ENCODE data around the gene HIVEP2. TPM values are rescaled to one million over a fixed set of nuclear protein-coding genes. Genes with fewer than 3 reads are reported as not detected.

HIVEP2 gene
- total and polyA plus RNA-seq, 3 donors from 2014 or later = 4.7 to 10.8 (median 10.7) TPM

DNA sequence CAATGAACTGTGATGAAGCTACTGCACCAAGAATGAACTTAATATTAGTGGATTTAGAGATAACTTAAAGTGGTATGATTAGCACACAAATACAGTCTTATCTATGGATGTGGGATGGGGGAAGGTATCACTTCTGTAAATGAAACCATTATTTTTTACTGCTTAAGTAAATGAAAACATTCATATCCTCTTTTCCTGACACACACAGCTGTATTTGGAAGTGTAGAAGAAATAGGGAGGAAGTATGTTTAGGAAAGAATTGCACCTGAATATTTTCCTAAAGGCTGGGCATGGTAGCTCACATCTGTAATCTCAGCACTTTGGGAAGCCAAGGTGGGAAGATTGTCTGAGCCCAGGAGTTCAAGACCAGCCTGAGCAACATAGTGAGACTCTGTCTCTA is 96.8 kb downstream of the HIVEP2 start:
- no peaks in the 10 kb centered on the region for H3K36me3 ChIP-seq (ENCODE audit: low read depth, missing control alignments)
- intact Hi-C loops (cut with DNase I; ENCODE audit: low total_unique reads) = loop anchor here (10.0 kb wide), 1 partner anchor 97 kb away; the partner anchor contains the start of gene HIVEP2
- TF ChIP-seq POLR2A (IDR thresholded peaks at IDR 0.05) = no peak
- TF ChIP-seq, protein P1, sequence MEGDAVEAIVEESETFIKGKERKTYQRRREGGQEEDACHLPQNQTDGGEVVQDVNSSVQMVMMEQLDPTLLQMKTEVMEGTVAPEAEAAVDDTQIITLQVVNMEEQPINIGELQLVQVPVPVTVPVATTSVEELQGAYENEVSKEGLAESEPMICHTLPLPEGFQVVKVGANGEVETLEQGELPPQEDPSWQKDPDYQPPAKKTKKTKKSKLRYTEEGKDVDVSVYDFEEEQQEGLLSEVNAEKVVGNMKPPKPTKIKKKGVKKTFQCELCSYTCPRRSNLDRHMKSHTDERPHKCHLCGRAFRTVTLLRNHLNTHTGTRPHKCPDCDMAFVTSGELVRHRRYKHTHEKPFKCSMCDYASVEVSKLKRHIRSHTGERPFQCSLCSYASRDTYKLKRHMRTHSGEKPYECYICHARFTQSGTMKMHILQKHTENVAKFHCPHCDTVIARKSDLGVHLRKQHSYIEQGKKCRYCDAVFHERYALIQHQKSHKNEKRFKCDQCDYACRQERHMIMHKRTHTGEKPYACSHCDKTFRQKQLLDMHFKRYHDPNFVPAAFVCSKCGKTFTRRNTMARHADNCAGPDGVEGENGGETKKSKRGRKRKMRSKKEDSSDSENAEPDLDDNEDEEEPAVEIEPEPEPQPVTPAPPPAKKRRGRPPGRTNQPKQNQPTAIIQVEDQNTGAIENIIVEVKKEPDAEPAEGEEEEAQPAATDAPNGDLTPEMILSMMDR (IDR thresholded peaks at IDR 0.05) = no peak
- H3K4me3 ChIP-seq = no peak overlapping the region
- H3K27me3 ChIP-seq = no peaks in the 10 kb centered on the region
- no peak overlapping the region for H3K27ac ChIP-seq
- no peak for DNase-seq
- H3K9me3 ChIP-seq = no peaks in the 10 kb centered on the region
- peaks cover 15% of the 10 kb centered on the region for H3K4me1 ChIP-seq

DNA sequence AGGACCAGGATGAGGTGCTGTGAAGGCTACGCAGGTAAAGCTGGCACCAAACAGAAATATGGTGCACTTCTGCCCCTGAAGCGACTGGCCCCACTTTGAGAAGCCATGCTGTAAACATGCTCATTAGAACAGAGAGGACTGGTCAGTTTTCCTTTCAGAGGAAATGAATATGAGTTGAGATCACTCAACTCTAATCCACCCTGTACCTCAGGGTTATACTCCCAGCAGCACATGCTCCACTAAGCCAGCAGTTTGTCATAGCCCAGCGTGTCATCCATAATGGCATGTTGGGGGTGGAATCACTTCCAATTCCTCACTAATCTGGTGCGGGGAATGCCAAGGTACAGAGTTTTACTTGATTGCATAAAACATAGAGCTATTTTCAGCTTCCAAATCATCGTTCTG is 98.1 kb downstream of the HIVEP2 start:
- Histone ChIP-seq H3K27me3 (no peaks in the 10 kb centered on the region), H3K4me3 (no peak overlapping the region), H3K36me3 (ENCODE audit: low read depth, missing control alignments) (no peaks in the 10 kb centered on the region), H3K4me1 (peaks cover 16% of the 10 kb centered on the region), H3K27ac (peak overlapping the region; percentile 63 to 74), H3K9me3 (no peaks in the 10 kb centered on the region)
- TF ChIP-seq POLR2A (IDR thresholded peaks at IDR 0.05) = no peak
- TF ChIP-seq, protein P1 (IDR thresholded peaks at IDR 0.05) = no peak
- intact Hi-C loops (cut with DNase I; ENCODE audit: low total_unique reads) = loop anchor here (10.0 kb wide), 1 partner anchor 98 kb away; the partner anchor contains the start of gene HIVEP2
- no peak for DNase-seq
- 50 to 60% methylated on average over 5 of the region's 5 CpGs for WGBS, 2 donors

DNA sequence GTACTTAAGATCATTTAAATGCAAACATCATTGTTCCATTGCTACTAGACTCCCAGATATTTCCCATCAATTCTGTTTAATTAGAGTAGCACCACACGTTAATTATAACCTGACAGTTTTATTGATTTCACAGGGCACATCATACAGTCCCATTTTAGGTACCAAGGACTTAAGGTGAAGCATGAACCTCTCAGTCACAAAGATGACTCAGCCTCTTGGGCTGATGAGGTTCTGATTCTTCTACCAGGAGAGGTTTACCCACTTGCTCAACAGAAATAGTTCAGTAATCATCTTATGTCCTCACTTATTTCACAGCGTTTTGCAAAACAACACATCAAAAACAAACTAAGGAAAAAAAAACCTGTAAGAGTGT is 98.5 kb downstream of the HIVEP2 start:
- Histone ChIP-seq H3K27ac (peak overlapping the region; percentile 63 to 74), H3K36me3 (ENCODE audit: low read depth, missing control alignments) (no peaks in the 10 kb centered on the region), H3K27me3 (no peaks in the 10 kb centered on the region), H3K9me3 (no peaks in the 10 kb centered on the region), H3K4me1 (peaks cover 19% of the 10 kb centered on the region), H3K4me3 (no peak overlapping the region)
- TF ChIP-seq, protein P1 (IDR thresholded peaks at IDR 0.05) = no peak
- no peak for TF ChIP-seq POLR2A (IDR thresholded peaks at IDR 0.05)
- intact Hi-C loops (cut with DNase I; ENCODE audit: low total_unique reads) = loop anchor here (10.0 kb wide), 1 partner anchor 98 kb away; the partner anchor contains the start of gene HIVEP2
- 45% methylated on average over 2 of the region's 2 CpGs for WGBS, 2 donors
- no peak for DNase-seq

DNA sequence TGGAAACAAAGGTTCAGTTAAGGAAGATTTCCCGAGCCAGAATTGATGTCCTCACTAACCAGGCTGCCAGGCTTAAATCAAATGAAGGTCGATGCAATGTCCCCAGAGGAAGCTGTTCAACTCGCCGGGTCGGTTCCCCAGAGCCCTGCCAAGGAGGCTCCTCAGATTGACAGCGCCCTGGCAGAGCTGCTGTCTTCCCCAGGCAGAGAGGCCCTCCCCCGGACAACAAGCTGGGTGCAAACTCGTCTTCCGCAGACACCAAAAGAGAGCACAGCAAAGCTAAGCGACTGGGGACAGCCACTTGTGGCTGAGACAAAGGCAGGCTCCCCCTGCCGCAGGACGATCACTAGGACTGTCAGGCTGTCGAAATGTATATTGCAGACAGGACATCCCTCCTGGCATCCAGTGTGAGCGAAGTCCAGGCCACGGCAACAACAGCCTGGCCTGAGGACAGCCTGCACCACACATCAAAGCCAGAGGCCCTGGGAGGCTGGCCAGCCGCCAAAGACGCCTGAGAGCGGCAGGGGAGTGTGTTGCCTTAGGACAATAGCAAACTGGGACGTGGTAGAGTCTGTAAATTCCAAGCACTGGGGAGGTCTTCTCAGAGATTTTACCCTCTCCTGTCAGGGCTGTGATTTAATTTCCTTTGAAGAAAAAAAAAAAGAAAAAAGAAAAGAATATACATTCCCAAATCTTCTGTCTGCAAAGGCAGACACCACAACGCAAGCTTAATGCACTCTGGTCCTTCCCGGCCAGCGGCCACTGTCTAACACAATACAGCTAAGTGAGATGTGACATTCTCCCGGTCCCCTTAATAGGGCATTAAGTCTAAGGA is 99.1 kb downstream of the HIVEP2 start:
- H3K27ac ChIP-seq = peak overlapping the region; percentile 63 to 74
- no peaks in the 10 kb centered on the region for H3K9me3 ChIP-seq
- intact Hi-C loops (cut with DNase I; ENCODE audit: low total_unique reads) = loop anchor here (10.0 kb wide), 1 partner anchor 99 kb away; the partner anchor contains the start of gene HIVEP2
- no peaks in the 10 kb centered on the region for H3K36me3 ChIP-seq (ENCODE audit: low read depth, missing control alignments)
- DNase-seq = peak; percentile 89
- WGBS, 2 donors = 22 to 35% methylated on average over 19 to 23 of the region's 23 CpGs
- TF ChIP-seq, protein P1 (IDR thresholded peaks at IDR 0.05) = no peak
- TF ChIP-seq POLR2A (IDR thresholded peaks at IDR 0.05) = no peak
- H3K27me3 ChIP-seq = no peaks in the 10 kb centered on the region
- peak overlapping the region in 1 of 2 donors; percentile 16 for H3K4me3 ChIP-seq
- H3K4me1 ChIP-seq = peaks cover 19% of the 10 kb centered on the region
